Endothelial cell of umbilical vein (primary cell): ENCODE results near the gene APOL2. TPM values are rescaled to one million over a fixed set of nuclear protein-coding genes. Genes with fewer than 3 reads are reported as not detected.
"Not testable (repeated sequence)": the region's sequence is repeated elsewhere in the genome, so short reads cannot be mapped to it uniquely, and the experiment has no call there.

Source experiments
- BruUV-seq: library from RNA; stranded (reverse); fragments of 400-500 nt; replicated peaks from 2 replicates; lab custom pipeline; 2021; lab: Mats Ljungman, UMichigan
- CTCF ChIA-PET: fragments of 300-600, 350-600 bp; sonication (Branson Sonifier 250); formaldehyde crosslinking; loops from one replicate; lab custom pipeline; 2021; ENCODE audit warnings: antibody characterized with exemption, inconsistent platforms; lab: Charles Lee
- POLR2A ChIA-PET: fragments of 300-600, 350-600 bp; sonication (Branson Sonifier 250); formaldehyde crosslinking; loops from one replicate; lab custom pipeline; 2021; ENCODE audit warnings: antibody characterized with exemption, inconsistent platforms; lab: Charles Lee
- DNase-seq: peaks from one replicate; pipeline ENCODE4 v3.0.0-alpha.2; 2011; ENCODE audit warnings: low read depth, low spot score
- FAIRE-seq: peaks from 2 replicates; lab custom pipeline; 2011; peaks lifted over from hg19 to GRCh38; lab: Jason Lieb, UNC
- H2AFZ ChIP-seq: 2 replicates; pipeline ENCODE4 v1.6.0; 2012; ENCODE audit warnings: low read depth, low read length, control low read depth, inconsistent platforms
- H3K27ac ChIP-seq: 2 replicates; pipeline ENCODE4 v1.5.1; 2011; ENCODE audit warnings: low read depth, mild to moderate bottlenecking, control low read depth, low read length, moderate library complexity; ENCODE audit not compliant: insufficient read depth
- H3K27me3 ChIP-seq, 2 experiments: 2 replicates each; pipeline versions ENCODE4 v1.6.0 to v1.6.1; 2011; ENCODE audit warnings: low read length in 2 of 2, mixed read lengths in 1 of 2; ENCODE audit not compliant: control insufficient read depth in 2 of 2, insufficient read depth in 2 of 2
- H3K36me3 ChIP-seq, 2 experiments: 2 replicates in 1 of 2; 3 replicates in 1 of 2; pipeline ENCODE4 v1.5.1; 2011; ENCODE audit warnings: low read length in 2 of 2, mild to moderate bottlenecking in 1 of 2, moderate library complexity in 1 of 2; ENCODE audit not compliant: control insufficient read depth in 2 of 2, insufficient read depth in 2 of 2; ENCODE audit errors: extremely low read depth in 1 of 2
- H3K4me1 ChIP-seq: 3 replicates; pipeline ENCODE4 v1.5.1; 2011; ENCODE audit warnings: mild to moderate bottlenecking, low read length; ENCODE audit not compliant: control insufficient read depth, insufficient read depth; ENCODE audit errors: extremely low read depth
- H3K4me2 ChIP-seq: 2 replicates; pipeline ENCODE4 v1.6.1; 2011; ENCODE audit warnings: low read length, control low read depth, mixed read lengths; ENCODE audit not compliant: insufficient read depth
- H3K4me3 ChIP-seq, 3 experiments: fragments of 200-600 bp in 1 of 3; sonication (generic), shearing (Covaris generic) in 1 of 3; replicated peaks in 1 of 3; 2 replicates each; pipeline ENCODE4 v1.5.1; 2011 to 2016; ENCODE audit warnings: control low read depth in 3 of 3, low read length in 3 of 3, mild to moderate bottlenecking in 2 of 3, inconsistent platforms in 1 of 3, low read depth in 1 of 3, moderate library complexity in 1 of 3; ENCODE audit not compliant: insufficient read depth in 1 of 3
- H3K79me2 ChIP-seq: 2 replicates; pipeline ENCODE4 v1.6.0; 2012; ENCODE audit warnings: low read length, inconsistent platforms; ENCODE audit not compliant: control insufficient read depth, insufficient read depth
- H3K9ac ChIP-seq: replicated peaks from 2 replicates; pipeline ENCODE3; 2011; ENCODE audit warnings: low read length, control low read depth; ENCODE audit not compliant: insufficient read depth; ENCODE audit errors: extremely low read depth
- H3K9me1 ChIP-seq: replicated peaks from 3 replicates; pipeline ENCODE4 v1.6.0; 2011; ENCODE audit warnings: mild to moderate bottlenecking, low read length; ENCODE audit not compliant: control insufficient read depth, insufficient read depth; ENCODE audit errors: extremely low read depth
- H3K9me3 ChIP-seq: replicated peaks from 2 replicates; pipeline ENCODE4 v1.5.1; 2012; ENCODE audit warnings: low read length, inconsistent platforms; ENCODE audit not compliant: control insufficient read depth, insufficient read depth
- H4K20me1 ChIP-seq: replicated peaks from 2 replicates; pipeline ENCODE3; 2011; ENCODE audit warnings: mild to moderate bottlenecking, low read length; ENCODE audit not compliant: control insufficient read depth, insufficient read depth; ENCODE audit errors: extremely low read depth
- FOS ChIP-seq: IDR thresholded peaks from 2 replicates; pipeline ENCODE4 v1.6.1; 2011; ENCODE audit warnings: mild to moderate bottlenecking, low read length, moderate library complexity, borderline replicate concordance; ENCODE audit not compliant: insufficient read depth
- GATA2 ChIP-seq: IDR thresholded peaks from 2 replicates; pipeline ENCODE4 v1.7.0; 2011; ENCODE audit warnings: low read depth, mild to moderate bottlenecking, moderate library complexity, mixed read lengths, low read length; ENCODE audit not compliant: insufficient read length, insufficient read depth
- dilution Hi-C: fragments of 300-500 bp; cut with MboI; formaldehyde crosslinking; loops from one replicate; pipeline ENCODE4 v1.15.0; 2019; ENCODE audit warnings: low sequenced_read_pairs; ENCODE audit not compliant: extremely low pct_ligation_motif_present
- intact Hi-C: fragments of 100-400 bp; cut with micrococcal nuclease; formaldehyde crosslinking; loops from one replicate; pipeline ENCODE4 v1.10.0; 2022
- polyA plus RNA-seq, 4 experiments: library from polyadenylated mRNA; depleted of rRNA in 3 of 4; stranded (reverse) in 3 of 4; unstranded in 1 of 4; fragments of >200 nt; gene quantifications; 2 replicates each; pipeline versions ENCODE4 v1.2.1 to v1.2.3, GENCODE V29; 2011 to 2012; ENCODE audit warnings: missing spikeins in 1 of 4
- total RNA-seq: library from RNA; stranded (reverse); gene quantifications from 2 replicates; pipeline ENCODE4 v1.2.3, GENCODE V29; 2021

APOL2 gene
- total and polyA plus RNA-seq, 2 donors (not counting 3 experiments of a cell fraction or from before 2014, with no cell fraction given) = 16.9 to 37.6 TPM

GRCh38 chr22:36191106-36191836, 48.1 kb downstream of the APOL2 start:
- CTCF ChIA-PET = interaction anchor here (1.4 to 2.5 kb wide), 3 partner anchors 11 to 295 kb away, joined by 3 to 16 read pairs (median 4); no protein-coding TSS in a partner anchor
- H3K27me3 ChIP-seq = peaks cover 0 to 7% of the 10 kb centered on the region in 2 experiments
- no peak for DNase-seq
- BruUV-seq = no TSS peak
- H3K4me1 ChIP-seq = peaks cover 17% of the 10 kb centered on the region
- H2AFZ ChIP-seq = no peak overlapping the region
- no peak for FAIRE-seq
- POLR2A ChIA-PET = no interaction called here
- no peak overlapping the region for H3K4me3 ChIP-seq
- intact Hi-C loops (no loop called here), dilution Hi-C loops (no loop called here)
- no peak overlapping the region for H3K27ac ChIP-seq
- no peaks in the 10 kb centered on the region for H3K36me3 ChIP-seq
- no peaks in the 10 kb centered on the region for H4K20me1 ChIP-seq
- no peak overlapping the region for H3K4me2 ChIP-seq
- no peak overlapping the region for H3K9ac ChIP-seq
- H3K79me2 ChIP-seq = no peaks in the 10 kb centered on the region
- no peaks in the 10 kb centered on the region for H3K9me3 ChIP-seq
- no peak for TF ChIP-seq GATA2
- TF ChIP-seq FOS = no peak
- H3K9me1 ChIP-seq = no peaks in the 10 kb centered on the region

- POLR2A ChIA-PET, H2AFZ ChIP-seq, H3K9ac ChIP-seq, H3K9me3 ChIP-seq, H3K27me3 ChIP-seq, BruUV-seq, H3K27ac ChIP-seq, H3K4me1 ChIP-seq, H3K36me3 ChIP-seq, H3K4me2 ChIP-seq, H4K20me1 ChIP-seq, intact Hi-C loops, DNase-seq, H3K4me3 ChIP-seq, dilution Hi-C loops, H3K79me2 ChIP-seq, H3K9me1 ChIP-seq: not testable (repeated sequence)
- FAIRE-seq = peak; percentile 18
- CTCF ChIA-PET = interaction anchor here (1.0 kb wide), 1 partner anchor 36 kb away, joined by 3 read pairs; no protein-coding TSS in a partner anchor
Measured at GRCh38 chr22:36187862-36188261, 51.5 kb downstream of the APOL2 start.
